ENCODE results near the gene TTLL12. TPM values are rescaled to one million over a fixed set of nuclear protein-coding genes. Genes with fewer than 3 reads are reported as not detected.

Gene TTLL12
- total RNA-seq, 1 experiment from 2014 or later: 113 TPM

- H3K79me2 ChIP-seq (ENCODE audit: low read depth): no peaks in the 10 kb centered on the region
- H2AFZ ChIP-seq: no peak overlapping the region
- DNase-seq: no peak
- H3K9me2 ChIP-seq (ENCODE audit: insufficient read depth): no peaks in the 10 kb centered on the region
- intact Hi-C loops (cut with micrococcal nuclease; ENCODE audit: unreplicated experiment): no loop called here
- no TSS peak for BruUV-seq (replicated peaks)
- H3K4me3 ChIP-seq: no peak overlapping the region
- H3K9me3 ChIP-seq (ENCODE audit: insufficient read depth, low read depth): no peaks in the 10 kb centered on the region
- POLR2A ChIA-PET (ENCODE audit: unreplicated experiment): no interaction called here
- peaks cover 9% of the 10 kb centered on the region; the same call in 1 of the 2 replicates for H3K27me3 ChIP-seq (ENCODE audit: insufficient read depth, low read depth)
- no peaks in the 10 kb centered on the region for H4K20me1 ChIP-seq (ENCODE audit: insufficient read depth)
- no peak overlapping the region for H3K4me2 ChIP-seq
- H3K36me3 ChIP-seq (ENCODE audit: low read depth): no peaks in the 10 kb centered on the region
- H3F3A ChIP-seq (ENCODE audit: insufficient read depth, low read depth): 0 out of 2 replicates have a peak, but pooled peaks cover 3% of the 10 kb centered on the region
- H3K4me1 ChIP-seq (replicated peaks; ENCODE audit: insufficient read depth): 0 out of 2 replicates have a peak, but pooled peaks cover 4% of the 10 kb centered on the region
- H3K27ac ChIP-seq: no peak overlapping the region
- no peak for TF ChIP-seq EZH2 (IDR thresholded peaks at IDR 0.05; ENCODE audit: low read depth)
- no peak for TF ChIP-seq CTCF (conservative IDR thresholded peaks at IDR 0.05)
- CTCF ChIA-PET: no interaction called here
These were observed 12.6 kb upstream of the TTLL12 start for GRCh38 chr22:43199541-43199940.

- TF ChIP-seq EZH2 (IDR thresholded peaks at IDR 0.05; ENCODE audit: low read depth) (no peak), CTCF (conservative IDR thresholded peaks at IDR 0.05) (no peak)
- H2AFZ ChIP-seq: no peak overlapping the region
- POLR2A ChIA-PET (ENCODE audit: unreplicated experiment): no interaction called here
- H3K4me3 ChIP-seq: no peak overlapping the region
- no peaks in the 10 kb centered on the region for H3K36me3 ChIP-seq (ENCODE audit: low read depth)
- H3K9me2 ChIP-seq (ENCODE audit: insufficient read depth): no peaks in the 10 kb centered on the region
- H3K4me2 ChIP-seq: no peak overlapping the region
- no TSS peak for BruUV-seq (replicated peaks)
- H3K4me1 ChIP-seq (replicated peaks; ENCODE audit: insufficient read depth): 0 out of 2 replicates have a peak, but pooled peaks cover 4% of the 10 kb centered on the region
- H4K20me1 ChIP-seq (ENCODE audit: insufficient read depth): no peaks in the 10 kb centered on the region
- CTCF ChIA-PET: no interaction called here
- no peaks in the 10 kb centered on the region for H3K9me3 ChIP-seq (ENCODE audit: insufficient read depth, low read depth)
- no peak overlapping the region for H3K27ac ChIP-seq
- no peak for DNase-seq
- intact Hi-C loops (cut with micrococcal nuclease; ENCODE audit: unreplicated experiment): no loop called here
- peaks cover 9% of the 10 kb centered on the region; the same call in 1 of the 2 replicates for H3K27me3 ChIP-seq (ENCODE audit: insufficient read depth, low read depth)
- H3K79me2 ChIP-seq (ENCODE audit: low read depth): no peaks in the 10 kb centered on the region
- H3F3A ChIP-seq (ENCODE audit: insufficient read depth, low read depth): 0 out of 2 replicates have a peak, but pooled peaks cover 3% of the 10 kb centered on the region
These were observed 12.0 kb upstream of the TTLL12 start for GRCh38 chr22:43198936-43199335.

GRCh38 chr22:43198126-43198525 lies 11.2 kb upstream of the TTLL12 start:
- ChIA-PET CTCF (no interaction called here), POLR2A (ENCODE audit: unreplicated experiment) (no interaction called here)
- no TSS peak for BruUV-seq (replicated peaks)

More at GRCh38 chr22:43198126-43198525, 11.2 kb upstream of the TTLL12 start:
- TF ChIP-seq CTCF (conservative IDR thresholded peaks at IDR 0.05) (no peak), EZH2 (IDR thresholded peaks at IDR 0.05; ENCODE audit: low read depth) (no peak)
- Histone ChIP-seq H3K27ac (no peak overlapping the region), H3K27me3 (ENCODE audit: insufficient read depth, low read depth) (peaks cover 9% of the 10 kb centered on the region; the same call in 1 of the 2 replicates), H4K20me1 (ENCODE audit: insufficient read depth) (no peaks in the 10 kb centered on the region), H2AFZ (no peak overlapping the region), H3K36me3 (ENCODE audit: low read depth) (no peaks in the 10 kb centered on the region), H3K9me3 (ENCODE audit: insufficient read depth, low read depth) (no peaks in the 10 kb centered on the region), H3K4me3 (no peak overlapping the region), H3K4me1 (replicated peaks; ENCODE audit: insufficient read depth) (0 out of 2 replicates have a peak, but pooled peaks cover 4% of the 10 kb centered on the region), H3K4me2 (no peak overlapping the region), H3F3A (ENCODE audit: insufficient read depth, low read depth) (0 out of 2 replicates have a peak, but pooled peaks cover 3% of the 10 kb centered on the region), H3K79me2 (ENCODE audit: low read depth) (no peaks in the 10 kb centered on the region), H3K9me2 (ENCODE audit: insufficient read depth) (no peaks in the 10 kb centered on the region)
- no peak for DNase-seq
- intact Hi-C loops (cut with micrococcal nuclease; ENCODE audit: unreplicated experiment): no loop called here
